GM12878 (cell line): Measurements from ENCODE around the gene LAMA4. TPM values are rescaled to one million over a fixed set of nuclear protein-coding genes. Genes with fewer than 3 reads are reported as not detected.

Experiments
- ATAC-seq: fragments of 200-7000 bp; cut with Tn5 transposase; 3 replicates; pipeline ENCODE4 v1.9.1; 2020; ENCODE audit warnings: mild to moderate bottlenecking, moderate library complexity
- BruUV-seq: library from RNA; stranded (reverse); fragments of 400-500 nt; replicated peaks from 2 replicates; lab custom pipeline; 2021; lab: Mats Ljungman, UMichigan
- CTCF ChIA-PET: fragments of 300-600 bp; sonication (Branson Sonifier 250); formaldehyde crosslinking; extraction: SDS; loops from one replicate; lab custom pipeline; 2021; ENCODE audit warnings: inconsistent platforms; lab: Yijun Ruan, JAX
- POLR2A ChIA-PET: fragments of 350-600 bp; formaldehyde crosslinking; extraction: SDS; loops from one replicate; lab custom pipeline; 2021; ENCODE audit warnings: inconsistent platforms; lab: Charles Lee
- RAD21 ChIA-PET: fragments of 300-600 bp; sonication (Branson Sonifier 250); formaldehyde crosslinking; loops from one replicate; lab custom pipeline; 2023; ENCODE audit warnings: antibody characterized with exemption; ENCODE audit not compliant: unreplicated experiment; lab: Charles Lee
- SMC1A ChIA-PET: fragments of 300-600 bp; sonication (Branson Sonifier 250); formaldehyde crosslinking; loops from one replicate; lab custom pipeline; 2023; ENCODE audit not compliant: unreplicated experiment, uncharacterized antibody; lab: Charles Lee
- DNase-seq: peaks from one replicate; pipeline ENCODE4 v3.0.0-alpha.2; 2011; ENCODE audit warnings: low read depth, low spot score
- FAIRE-seq: peaks from 3 replicates; lab custom pipeline; 2011; peaks lifted over from hg19 to GRCh38; lab: Jason Lieb, UNC
- H2AFZ ChIP-seq: 2 replicates; pipeline ENCODE4 v1.6.0; 2011; ENCODE audit warnings: low read depth, low read length, control low read depth; ENCODE audit not compliant: control insufficient read depth
- H3K27ac ChIP-seq: 2 replicates; pipeline ENCODE4 v1.5.1; 2011; ENCODE audit warnings: control low read depth; ENCODE audit not compliant: control insufficient read depth, insufficient read depth
- H3K27me3 ChIP-seq, 2 experiments: replicated peaks in 1 of 2; 2 replicates each; pipeline versions ENCODE4 v1.6.0 to v1.6.1; 2011; ENCODE audit warnings: low read length in 1 of 2; ENCODE audit not compliant: control insufficient read depth in 2 of 2, insufficient read depth in 2 of 2
- H3K36me3 ChIP-seq, 2 experiments: 2 replicates each; pipeline ENCODE4 v1.5.1; 2011; ENCODE audit warnings: low read length in 1 of 2; ENCODE audit not compliant: control insufficient read depth in 2 of 2, insufficient read depth in 2 of 2
- H3K4me1 ChIP-seq: 2 replicates; pipeline ENCODE4 v1.6.1; 2011; ENCODE audit warnings: mild to moderate bottlenecking, low read length, moderate library complexity, mixed read lengths; ENCODE audit not compliant: control insufficient read depth, insufficient read depth
- H3K4me2 ChIP-seq: 2 replicates; pipeline ENCODE4 v1.6.0; 2011; ENCODE audit warnings: control low read depth; ENCODE audit not compliant: control insufficient read depth, insufficient read depth
- H3K4me3 ChIP-seq: fragments of 200-600 bp; sonication (generic); 2 replicates; pipeline ENCODE4 v1.5.1; 2016
- H3K79me2 ChIP-seq: 2 replicates; pipeline ENCODE4 v1.6.0; 2011; ENCODE audit warnings: low read length; ENCODE audit not compliant: control insufficient read depth, insufficient read depth
- H3K9ac ChIP-seq: 2 replicates; pipeline ENCODE4 v1.8.0; 2011; ENCODE audit warnings: low read length, control low read depth, mixed read lengths; ENCODE audit not compliant: control insufficient read depth, insufficient read depth
- H3K9me3 ChIP-seq: replicated peaks from 3 replicates; pipeline ENCODE4 v1.5.1; 2011; ENCODE audit warnings: mild to moderate bottlenecking, low read length; ENCODE audit not compliant: control insufficient read depth, insufficient read depth
- H4K20me1 ChIP-seq: 2 replicates; pipeline ENCODE4 v1.6.0; 2011; ENCODE audit not compliant: control insufficient read depth, insufficient read depth
- E2F8 ChIP-seq: fragments of 450-650 bp; IDR thresholded peaks from 2 replicates; pipeline ENCODE4 v1.6.1; 2018; ENCODE audit warnings: mild to moderate bottlenecking, low read depth, moderate library complexity; ENCODE audit not compliant: partially characterized antibody
- KAT2A ChIP-seq: conservative IDR thresholded peaks from 2 replicates; pipeline ENCODE4 v1.6.1; 2011; ENCODE audit warnings: low read depth, low read length; ENCODE audit not compliant: control insufficient read depth
- SMARCA5 ChIP-seq: fragments of 450-650 bp; IDR thresholded peaks from 2 replicates; pipeline ENCODE4 v1.6.1; 2017; ENCODE audit warnings: mild to moderate bottlenecking
- SREBF1 ChIP-seq: IDR thresholded peaks from 2 replicates; pipeline ENCODE4 v1.6.1; 2012; ENCODE audit warnings: mild to moderate bottlenecking, low read length
- STAT3 ChIP-seq: IDR thresholded peaks from 2 replicates; pipeline ENCODE4 v1.6.1; 2011; ENCODE audit warnings: low read depth, low read length, improper control_type of control experiment
- TCF7 ChIP-seq: IDR thresholded peaks from 2 replicates; pipeline ENCODE4 v1.6.1; 2014; ENCODE audit warnings: antibody characterized with exemption, borderline replicate concordance
- ZNF274 ChIP-seq: IDR thresholded peaks from one replicate; pipeline ENCODE4 v1.8.0; 2011; ENCODE audit not compliant: insufficient read length, insufficient read depth
- WGBS: methylation state at CpG from one replicate; pipeline ENCODE4 v1.1.6; 2016; ENCODE audit warnings: low lambda C conversion rate; ENCODE audit not compliant: insufficient replicate concordance, insufficient coverage; ENCODE audit errors: missing lambda C conversion rate; 5-methylcytosine and 5-hydroxymethylcytosine counted together
- in situ Hi-C: fragments of 300-500 bp; cut with MboI; formaldehyde crosslinking; loops from 9 replicates; pipeline ENCODE4 v1.14.3; 2018; ENCODE audit warnings: mixed read lengths
- intact Hi-C: fragments of 100-400 bp; cut with micrococcal nuclease; formaldehyde crosslinking; loops from one replicate; pipeline ENCODE4 v1.14.2; 2022; ENCODE audit not compliant: unreplicated experiment
- polyA plus RNA-seq, 11 experiments: library from polyadenylated mRNA; depleted of rRNA in 4 of 11; unstranded in 6 of 11; stranded (reverse) in 5 of 11; fragments of >200 nt; fragmentation: Nextera tagmentation in 4 of 11; fragmentation: Illumina TruSeq in 1 of 11; extraction: Ambion mirVana in 4 of 11; extraction: Trizol in 1 of 11; gene quantifications; 1 replicate in 1 of 11; 2 replicates in 10 of 11; pipeline versions ENCODE4 v1.2.1 to v1.2.3, GENCODE V29; 2011 to 2016; ENCODE audit warnings: inconsistent platforms in 2 of 11, missing spikeins in 2 of 11, low read depth in 1 of 11
- total RNA-seq, 4 experiments: library from RNA; depleted of rRNA in 3 of 4; stranded (reverse); fragments of >200 nt in 3 of 4; fragmentation: Illumina TruSeq in 1 of 4; extraction: Trizol in 1 of 4; gene quantifications; 2 replicates each; pipeline versions ENCODE4 v1.2.1 to v1.2.3, GENCODE V29; 2013 to 2021
- TF ChIP-seq, protein P1 (sequence below): IDR thresholded peaks from 2 replicates; pipeline ENCODE4 v1.6.1; 2011; ENCODE audit warnings: mild to moderate bottlenecking, low read depth, low read length, moderate library complexity; ENCODE audit not compliant: insufficient replicate concordance
- TF ChIP-seq, protein P2 (sequence below): IDR thresholded peaks from 2 replicates; pipeline ENCODE4 v1.6.1; 2011; ENCODE audit warnings: borderline replicate concordance, low read depth, mild to moderate bottlenecking, moderate library complexity, low read length; ENCODE audit not compliant: insufficient read depth, poor library complexity, severe bottlenecking

The LAMA4 gene
- total and polyA plus RNA-seq, 10 of the 15 experiments (the other 5 are each of a cell fraction or from before 2014, with no cell fraction given): 0.11 to 0.21 (median 0.14) TPM; not detected in 7

- ChIA-PET RAD21 (no interaction called here), CTCF (no interaction called here), SMC1A (no interaction called here)
- no TSS peak for BruUV-seq
- Histone ChIP-seq H3K9ac (no peak overlapping the region), H3K79me2 (no peaks in the 10 kb centered on the region), H3K9me3 (no peaks in the 10 kb centered on the region), H2AFZ (no peak overlapping the region), H4K20me1 (no peaks in the 10 kb centered on the region), H3K4me1 (no peaks in the 10 kb centered on the region), H3K4me3 (no peak overlapping the region), H3K4me2 (no peak overlapping the region), H3K36me3 (no peaks in the 10 kb centered on the region), H3K27ac (no peak overlapping the region)
- WGBS: 46% methylated on average over 4 of the region's 4 CpGs
- in situ Hi-C loops (no loop called here), intact Hi-C loops (no loop called here)
- FAIRE-seq (no peak), ATAC-seq (no peak), DNase-seq (no peak)
- TF ChIP-seq SREBF1: no peak
- no peak for TF ChIP-seq TCF7
- TF ChIP-seq, protein P1, sequence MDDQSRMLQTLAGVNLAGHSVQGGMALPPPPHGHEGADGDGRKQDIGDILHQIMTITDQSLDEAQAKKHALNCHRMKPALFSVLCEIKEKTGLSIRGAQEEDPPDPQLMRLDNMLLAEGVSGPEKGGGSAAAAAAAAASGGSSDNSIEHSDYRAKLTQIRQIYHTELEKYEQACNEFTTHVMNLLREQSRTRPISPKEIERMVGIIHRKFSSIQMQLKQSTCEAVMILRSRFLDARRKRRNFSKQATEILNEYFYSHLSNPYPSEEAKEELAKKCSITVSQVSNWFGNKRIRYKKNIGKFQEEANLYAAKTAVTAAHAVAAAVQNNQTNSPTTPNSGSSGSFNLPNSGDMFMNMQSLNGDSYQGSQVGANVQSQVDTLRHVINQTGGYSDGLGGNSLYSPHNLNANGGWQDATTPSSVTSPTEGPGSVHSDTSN: no peak
- no peak for TF ChIP-seq ZNF274
- TF ChIP-seq, protein P2, sequence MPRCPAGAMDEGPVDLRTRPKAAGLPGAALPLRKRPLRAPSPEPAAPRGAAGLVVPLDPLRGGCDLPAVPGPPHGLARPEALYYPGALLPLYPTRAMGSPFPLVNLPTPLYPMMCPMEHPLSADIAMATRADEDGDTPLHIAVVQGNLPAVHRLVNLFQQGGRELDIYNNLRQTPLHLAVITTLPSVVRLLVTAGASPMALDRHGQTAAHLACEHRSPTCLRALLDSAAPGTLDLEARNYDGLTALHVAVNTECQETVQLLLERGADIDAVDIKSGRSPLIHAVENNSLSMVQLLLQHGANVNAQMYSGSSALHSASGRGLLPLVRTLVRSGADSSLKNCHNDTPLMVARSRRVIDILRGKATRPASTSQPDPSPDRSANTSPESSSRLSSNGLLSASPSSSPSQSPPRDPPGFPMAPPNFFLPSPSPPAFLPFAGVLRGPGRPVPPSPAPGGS: peak; percentile 65
- no peak for TF ChIP-seq E2F8
- TF ChIP-seq KAT2A: no peak
- TF ChIP-seq SMARCA5: no peak
- TF ChIP-seq STAT3: no peak
- TF ChIP-seq, all 136 proteins: peak for 1
- POLR2A ChIA-PET: no interaction called here
- peaks cover 7 to 8% of the 10 kb centered on the region in 2 experiments; a peak in 3 of 4 replicates for H3K27me3 ChIP-seq
Observed at GRCh38 chr6:112249489-112249888, 4.9 kb downstream of the LAMA4 start.
